BE2C (cell line): ENCODE data around the gene ZMYND12.

ENCODE experiments used
- DNase-seq: peaks from one replicate; pipeline ENCODE4 v3.0.0-alpha.2; 2020
- H3K27me3 ChIP-seq: fragments of 250-450 bp; sonication (Bioruptor Pico); 2 replicates; pipeline ENCODE4 v1.5.1; 2020; ENCODE audit warnings: mild to moderate bottlenecking
- H3K36me3 ChIP-seq: fragments of 250-450 bp; sonication (Bioruptor Pico); 2 replicates; pipeline ENCODE4 v1.5.1; 2020; ENCODE audit warnings: mild to moderate bottlenecking
- H3K4me1 ChIP-seq: fragments of 250-450 bp; sonication (Bioruptor Pico); 2 replicates; pipeline ENCODE4 v1.5.1; 2020
- H3K4me3 ChIP-seq: 2 replicates; pipeline ENCODE4 v1.5.1; 2011; ENCODE audit warnings: low read depth, low read length
- H3K9me3 ChIP-seq: fragments of 250-450 bp; sonication (Bioruptor Pico); 2 replicates; pipeline ENCODE4 v1.5.1; 2020
- TF ChIP-seq, protein P1 (sequence below): IDR thresholded peaks from 2 replicates; pipeline ENCODE4 v1.5.1; 2012; ENCODE audit warnings: mild to moderate bottlenecking, low read depth, low read length

ZMYND12 gene

DNA sequence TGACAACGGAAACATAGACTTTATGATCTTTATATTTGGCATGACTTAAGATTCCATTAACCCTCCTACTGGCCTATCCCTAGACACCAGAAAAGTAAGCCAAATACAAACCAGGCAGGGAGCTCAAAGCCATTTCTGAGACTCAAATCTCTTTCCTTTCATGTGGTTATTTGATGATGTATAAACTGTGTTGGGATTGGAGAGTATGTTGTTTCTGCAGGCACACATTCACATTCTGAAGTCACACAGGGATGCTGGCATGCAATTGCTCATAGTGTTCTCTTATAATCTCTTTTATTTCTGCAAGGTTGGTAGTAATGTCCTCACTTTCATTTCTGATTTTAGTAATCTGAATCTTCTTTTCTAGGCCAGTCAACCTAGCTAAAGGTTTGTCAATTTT, 5.8 kb downstream of the ZMYND12 start:
- H3K4me3 ChIP-seq = no peak overlapping the region
- H3K4me1 ChIP-seq = no peaks in the 10 kb centered on the region
- TF ChIP-seq, protein P1, sequence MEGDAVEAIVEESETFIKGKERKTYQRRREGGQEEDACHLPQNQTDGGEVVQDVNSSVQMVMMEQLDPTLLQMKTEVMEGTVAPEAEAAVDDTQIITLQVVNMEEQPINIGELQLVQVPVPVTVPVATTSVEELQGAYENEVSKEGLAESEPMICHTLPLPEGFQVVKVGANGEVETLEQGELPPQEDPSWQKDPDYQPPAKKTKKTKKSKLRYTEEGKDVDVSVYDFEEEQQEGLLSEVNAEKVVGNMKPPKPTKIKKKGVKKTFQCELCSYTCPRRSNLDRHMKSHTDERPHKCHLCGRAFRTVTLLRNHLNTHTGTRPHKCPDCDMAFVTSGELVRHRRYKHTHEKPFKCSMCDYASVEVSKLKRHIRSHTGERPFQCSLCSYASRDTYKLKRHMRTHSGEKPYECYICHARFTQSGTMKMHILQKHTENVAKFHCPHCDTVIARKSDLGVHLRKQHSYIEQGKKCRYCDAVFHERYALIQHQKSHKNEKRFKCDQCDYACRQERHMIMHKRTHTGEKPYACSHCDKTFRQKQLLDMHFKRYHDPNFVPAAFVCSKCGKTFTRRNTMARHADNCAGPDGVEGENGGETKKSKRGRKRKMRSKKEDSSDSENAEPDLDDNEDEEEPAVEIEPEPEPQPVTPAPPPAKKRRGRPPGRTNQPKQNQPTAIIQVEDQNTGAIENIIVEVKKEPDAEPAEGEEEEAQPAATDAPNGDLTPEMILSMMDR = no peak
- no peak for DNase-seq
- H3K9me3 ChIP-seq = no peaks in the 10 kb centered on the region
- H3K36me3 ChIP-seq = no peaks in the 10 kb centered on the region
- no peaks in the 10 kb centered on the region for H3K27me3 ChIP-seq

DNA sequence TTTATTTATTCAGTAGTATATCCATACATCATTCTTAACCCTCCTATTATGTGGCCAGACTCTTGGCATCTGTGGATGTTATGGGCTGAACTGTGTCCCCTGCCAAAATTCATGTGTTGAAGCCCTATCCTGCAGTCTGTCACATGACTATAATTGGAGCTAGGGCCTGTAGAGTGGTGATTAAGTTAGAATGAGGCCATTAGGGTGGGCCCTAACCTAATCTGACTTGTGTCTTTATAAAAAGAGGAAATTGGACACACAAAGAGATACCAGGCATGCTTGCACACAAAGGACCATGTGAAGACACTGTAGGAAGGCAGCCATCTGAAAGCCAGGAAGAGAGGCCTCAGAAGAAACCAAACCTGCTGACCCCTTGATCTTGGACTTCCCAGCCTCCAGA, 6.6 kb downstream of the ZMYND12 start:
- H3K4me3 ChIP-seq = no peak overlapping the region
- no peaks in the 10 kb centered on the region for H3K36me3 ChIP-seq
- DNase-seq = no peak
- H3K4me1 ChIP-seq = no peaks in the 10 kb centered on the region
- no peaks in the 10 kb centered on the region for H3K9me3 ChIP-seq
- TF ChIP-seq, protein P1 = no peak
- H3K27me3 ChIP-seq = no peaks in the 10 kb centered on the region

DNA sequence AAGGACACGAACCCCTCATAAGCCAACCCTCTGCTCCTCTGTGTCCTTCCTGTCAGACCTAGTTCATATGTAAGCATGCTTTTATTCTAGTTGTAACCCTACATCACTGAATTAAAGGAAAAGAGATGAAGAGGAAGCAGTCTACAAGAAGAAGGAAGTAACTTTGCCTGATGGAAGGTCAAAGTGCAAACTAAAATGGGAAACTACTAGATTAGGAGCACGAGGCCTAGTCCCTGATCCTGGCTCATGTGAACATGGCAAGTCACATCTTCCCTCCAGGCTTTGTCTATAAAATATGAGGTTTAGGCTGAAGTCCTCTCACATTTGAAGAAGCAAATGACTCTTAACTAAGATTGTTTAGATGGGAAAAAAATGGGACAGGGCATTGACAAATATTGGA, 13.2 kb downstream of the ZMYND12 start:
- no peaks in the 10 kb centered on the region for H3K9me3 ChIP-seq
- TF ChIP-seq, protein P1 = no peak
- no peak for DNase-seq

GRCh38 chr1:42439940-42440339, 15.9 kb downstream of the ZMYND12 start:
- Histone ChIP-seq H3K4me1 (no peaks in the 10 kb centered on the region), H3K4me3 (no peak overlapping the region), H3K27me3 (no peaks in the 10 kb centered on the region), H3K9me3 (no peaks in the 10 kb centered on the region), H3K36me3 (no peaks in the 10 kb centered on the region)
- TF ChIP-seq, protein P1 = no peak
- no peak for DNase-seq

More for the DNA sequence above, 13.2 kb downstream of the ZMYND12 start:
- H3K27me3 ChIP-seq = no peaks in the 10 kb centered on the region
- no peaks in the 10 kb centered on the region for H3K36me3 ChIP-seq
- H3K4me3 ChIP-seq = no peak overlapping the region
- no peaks in the 10 kb centered on the region for H3K4me1 ChIP-seq

GRCh38 chr1:42434340-42434739, 21.5 kb downstream of the ZMYND12 start:
- H3K36me3 ChIP-seq = no peaks in the 10 kb centered on the region
- H3K9me3 ChIP-seq = no peaks in the 10 kb centered on the region
- no peaks in the 10 kb centered on the region for H3K27me3 ChIP-seq
- no peaks in the 10 kb centered on the region for H3K4me1 ChIP-seq
- H3K4me3 ChIP-seq = no peak overlapping the region
- DNase-seq = no peak
- TF ChIP-seq, protein P1 = no peak

DNA sequence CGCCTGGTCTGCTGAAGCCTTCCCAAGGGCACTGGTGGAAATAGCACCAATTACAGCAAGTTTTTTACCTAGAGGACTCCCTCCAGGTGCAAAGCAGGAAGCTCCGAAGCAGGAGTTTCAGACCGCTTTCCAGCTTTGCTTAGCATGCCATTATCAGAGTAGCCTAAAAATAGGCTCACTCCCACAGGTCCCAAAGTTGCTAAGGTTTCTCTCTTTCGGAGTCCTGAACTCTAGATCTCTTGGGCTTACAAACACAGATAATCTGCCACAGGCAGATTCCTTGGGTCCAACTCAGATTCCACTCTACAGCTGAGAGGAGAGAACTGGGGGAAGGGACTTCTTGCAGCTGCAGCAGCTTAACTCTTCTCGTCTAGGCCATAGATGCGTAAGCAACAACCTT, 22.5 kb downstream of the ZMYND12 start:
- Histone ChIP-seq H3K36me3 (no peaks in the 10 kb centered on the region), H3K27me3 (no peaks in the 10 kb centered on the region), H3K4me3 (no peak overlapping the region), H3K9me3 (no peaks in the 10 kb centered on the region), H3K4me1 (no peaks in the 10 kb centered on the region)
- no peak for DNase-seq
- TF ChIP-seq, protein P1 = no peak
